MCF 10A (cell line): ENCODE data around the gene STMN3. TPM values are rescaled to one million over a fixed set of nuclear protein-coding genes. Genes with fewer than 3 reads are reported as not detected.

Experiments used
- BruUV-seq: library from RNA; stranded (reverse); fragments of 400-500 nt; replicated peaks from 2 replicates; lab custom pipeline; 2021; lab: Mats Ljungman, UMichigan
- CTCF ChIA-PET: fragments of 300-600 bp; sonication (Branson Sonifier 250); formaldehyde crosslinking; extraction: SDS; loops from one replicate; lab custom pipeline; 2021; ENCODE audit warnings: antibody characterized with exemption, inconsistent platforms; lab: Yijun Ruan, JAX
- POLR2A ChIA-PET: fragments of 300-600, 350-650 bp; sonication (Branson Sonifier 250); formaldehyde crosslinking; extraction: SDS; loops from one replicate; lab custom pipeline; 2020; ENCODE audit warnings: antibody characterized with exemption, inconsistent platforms; lab: Yijun Ruan, JAX
- DNase-seq: peaks from one replicate; pipeline ENCODE4 v3.0.0-alpha.2; 2018; ENCODE audit not compliant: unreplicated experiment
- H3K27ac Mint-ChIP-seq: one replicate; pipeline ENCODE4 v1.8.0; 2022; ENCODE audit warnings: mild to moderate bottlenecking, low read depth, mixed read lengths; ENCODE audit not compliant: unreplicated experiment
- H3K27me3 Mint-ChIP-seq: one replicate; pipeline ENCODE4 v1.8.0; 2022; ENCODE audit warnings: mixed read lengths; ENCODE audit not compliant: insufficient read depth, unreplicated experiment
- H3K36me3 Mint-ChIP-seq: one replicate; pipeline ENCODE4 v1.8.0; 2022; ENCODE audit warnings: mild to moderate bottlenecking, moderate library complexity, mixed read lengths; ENCODE audit not compliant: insufficient read depth, unreplicated experiment
- H3K4me1 Mint-ChIP-seq: one replicate; pipeline ENCODE4 v1.8.0; 2022; ENCODE audit warnings: mixed read lengths; ENCODE audit not compliant: insufficient read depth, unreplicated experiment
- H3K4me3 Mint-ChIP-seq: one replicate; pipeline ENCODE4 v1.8.0; 2022; ENCODE audit warnings: mild to moderate bottlenecking, moderate library complexity, mixed read lengths; ENCODE audit not compliant: unreplicated experiment
- H3K9me3 Mint-ChIP-seq: one replicate; pipeline ENCODE4 v1.8.0; 2022; ENCODE audit warnings: mixed read lengths; ENCODE audit not compliant: unreplicated experiment
- CTCF ChIP-seq: fragments of 200-600 bp; IDR thresholded peaks from one replicate; pipeline ENCODE4 v1.8.0; 2022; ENCODE audit warnings: antibody characterized with exemption, mild to moderate bottlenecking; ENCODE audit not compliant: unreplicated experiment
- intact Hi-C: fragments of 100-400 bp; cut with micrococcal nuclease; formaldehyde crosslinking; loops from 2 replicates; pipeline ENCODE4 v1.14.1; 2022
- total RNA-seq: library from RNA; stranded (reverse); gene quantifications from 2 replicates; pipeline ENCODE4 v1.2.3, GENCODE V29; 2022

STMN3 gene
- total RNA-seq, 1 experiment from 2014 or later = 5.3 TPM

GRCh38 chr20:63680857-63681608, 27.8 kb upstream of the STMN3 start:
- peaks cover 18% of the 10 kb centered on the region for H3K36me3 Mint-ChIP-seq
- no peaks in the 10 kb centered on the region for H3K27me3 Mint-ChIP-seq
- peaks cover 6% of the 10 kb centered on the region for H3K4me1 Mint-ChIP-seq
- no peak for TF ChIP-seq CTCF
- no peaks in the 10 kb centered on the region for H3K9me3 Mint-ChIP-seq
- H3K4me3 Mint-ChIP-seq = no peak overlapping the region
- ChIA-PET CTCF (interaction anchor here (1.0 kb wide), 1 partner anchor 37 kb away, joined by 3 read pairs; no protein-coding TSS in a partner anchor), POLR2A (interaction anchor here (0.6 to 4.9 kb wide), 8 partner anchors 11 to 184 kb away, joined by 3 to 59 read pairs (median 11); partner anchors contain the start of genes RTEL1, TNFRSF6B and TPD52L2)
- DNase-seq = no peak
- BruUV-seq = no TSS peak
- intact Hi-C loops = no loop called here
- H3K27ac Mint-ChIP-seq = peak overlapping the region; percentile 75

- POLR2A ChIA-PET = interaction anchor here (0.6 to 4.9 kb wide), 3 partner anchors 13 to 159 kb away, joined by 3 to 48 read pairs (median 4); partner anchors contain the start of gene RTEL1
- DNase-seq = no peak
- Mint-ChIP-seq H3K27ac (no peak overlapping the region), H3K9me3 (no peaks in the 10 kb centered on the region), H3K36me3 (peaks cover 18% of the 10 kb centered on the region), H3K4me1 (peaks cover 6% of the 10 kb centered on the region), H3K27me3 (no peaks in the 10 kb centered on the region), H3K4me3 (no peak overlapping the region)
- no peak for TF ChIP-seq CTCF
- intact Hi-C loops = no loop called here
- no TSS peak for BruUV-seq
- CTCF ChIA-PET = interaction anchor here (1.0 kb wide), 1 partner anchor 37 kb away, joined by 3 read pairs; no protein-coding TSS in a partner anchor
These were observed 27.2 kb upstream of the STMN3 start for GRCh38 chr20:63680427-63680826.

- Mint-ChIP-seq H3K4me3 (no peak overlapping the region), H3K27me3 (no peaks in the 10 kb centered on the region), H3K9me3 (no peaks in the 10 kb centered on the region), H3K36me3 (peaks cover 18% of the 10 kb centered on the region), H3K4me1 (peaks cover 6% of the 10 kb centered on the region), H3K27ac (no peak overlapping the region)
- no TSS peak for BruUV-seq
- POLR2A ChIA-PET = interaction anchor here (0.7 to 4.9 kb wide), 2 partner anchors 18 to 21 kb away, joined by 3 to 48 read pairs; partner anchors contain the start of gene RTEL1
- no peak for DNase-seq
- intact Hi-C loops = no loop called here
- TF ChIP-seq CTCF = no peak
- CTCF ChIA-PET = no interaction called here
These were observed 26.6 kb upstream of the STMN3 start for GRCh38 chr20:63679799-63680305.
